Endothelial cell of umbilical vein (primary cell): ENCODE results near the gene YPEL5. TPM values are rescaled to one million over a fixed set of nuclear protein-coding genes. Genes with fewer than 3 reads are reported as not detected.

ENCODE experiments used
- BruUV-seq: library from RNA; stranded (reverse); fragments of 400-500 nt; replicated peaks from 2 replicates; lab custom pipeline; 2021; lab: Mats Ljungman, UMichigan
- CTCF ChIA-PET: fragments of 300-600, 350-600 bp; sonication (Branson Sonifier 250); formaldehyde crosslinking; loops from one replicate; lab custom pipeline; 2021; ENCODE audit warnings: antibody characterized with exemption, inconsistent platforms; lab: Charles Lee
- POLR2A ChIA-PET: fragments of 300-600, 350-600 bp; sonication (Branson Sonifier 250); formaldehyde crosslinking; loops from one replicate; lab custom pipeline; 2021; ENCODE audit warnings: antibody characterized with exemption, inconsistent platforms; lab: Charles Lee
- DNase-seq: peaks from one replicate; pipeline ENCODE4 v3.0.0-alpha.2; 2011; ENCODE audit warnings: low read depth, low spot score
- FAIRE-seq: peaks from 2 replicates; lab custom pipeline; 2011; peaks lifted over from hg19 to GRCh38; lab: Jason Lieb, UNC
- H2AFZ ChIP-seq: 2 replicates; pipeline ENCODE4 v1.6.0; 2012; ENCODE audit warnings: low read depth, low read length, control low read depth, inconsistent platforms
- H3K27ac ChIP-seq: 2 replicates; pipeline ENCODE4 v1.5.1; 2011; ENCODE audit warnings: low read depth, mild to moderate bottlenecking, control low read depth, low read length, moderate library complexity; ENCODE audit not compliant: insufficient read depth
- H3K27me3 ChIP-seq, 2 experiments: 2 replicates each; pipeline versions ENCODE4 v1.6.0 to v1.6.1; 2011; ENCODE audit warnings: low read length in 2 of 2, mixed read lengths in 1 of 2; ENCODE audit not compliant: control insufficient read depth in 2 of 2, insufficient read depth in 2 of 2
- H3K36me3 ChIP-seq, 2 experiments: 2 replicates in 1 of 2; 3 replicates in 1 of 2; pipeline ENCODE4 v1.5.1; 2011; ENCODE audit warnings: low read length in 2 of 2, mild to moderate bottlenecking in 1 of 2, moderate library complexity in 1 of 2; ENCODE audit not compliant: control insufficient read depth in 2 of 2, insufficient read depth in 2 of 2; ENCODE audit errors: extremely low read depth in 1 of 2
- H3K4me1 ChIP-seq: 3 replicates; pipeline ENCODE4 v1.5.1; 2011; ENCODE audit warnings: mild to moderate bottlenecking, low read length; ENCODE audit not compliant: control insufficient read depth, insufficient read depth; ENCODE audit errors: extremely low read depth
- H3K4me2 ChIP-seq: 2 replicates; pipeline ENCODE4 v1.6.1; 2011; ENCODE audit warnings: low read length, control low read depth, mixed read lengths; ENCODE audit not compliant: insufficient read depth
- H3K4me3 ChIP-seq, 3 experiments: fragments of 200-600 bp in 1 of 3; sonication (generic), shearing (Covaris generic) in 1 of 3; replicated peaks in 1 of 3; 2 replicates each; pipeline ENCODE4 v1.5.1; 2011 to 2016; ENCODE audit warnings: control low read depth in 3 of 3, low read length in 3 of 3, mild to moderate bottlenecking in 2 of 3, inconsistent platforms in 1 of 3, low read depth in 1 of 3, moderate library complexity in 1 of 3; ENCODE audit not compliant: insufficient read depth in 1 of 3
- H3K79me2 ChIP-seq: 2 replicates; pipeline ENCODE4 v1.6.0; 2012; ENCODE audit warnings: low read length, inconsistent platforms; ENCODE audit not compliant: control insufficient read depth, insufficient read depth
- H3K9ac ChIP-seq: replicated peaks from 2 replicates; pipeline ENCODE3; 2011; ENCODE audit warnings: low read length, control low read depth; ENCODE audit not compliant: insufficient read depth; ENCODE audit errors: extremely low read depth
- H3K9me1 ChIP-seq: replicated peaks from 3 replicates; pipeline ENCODE4 v1.6.0; 2011; ENCODE audit warnings: mild to moderate bottlenecking, low read length; ENCODE audit not compliant: control insufficient read depth, insufficient read depth; ENCODE audit errors: extremely low read depth
- H3K9me3 ChIP-seq: replicated peaks from 2 replicates; pipeline ENCODE4 v1.5.1; 2012; ENCODE audit warnings: low read length, inconsistent platforms; ENCODE audit not compliant: control insufficient read depth, insufficient read depth
- H4K20me1 ChIP-seq: replicated peaks from 2 replicates; pipeline ENCODE3; 2011; ENCODE audit warnings: mild to moderate bottlenecking, low read length; ENCODE audit not compliant: control insufficient read depth, insufficient read depth; ENCODE audit errors: extremely low read depth
- EZH2 ChIP-seq: IDR thresholded peaks from 2 replicates; pipeline ENCODE4 v1.6.1; 2012; ENCODE audit warnings: borderline replicate concordance, low read depth, mild to moderate bottlenecking, moderate library complexity, low read length, inconsistent platforms; ENCODE audit not compliant: severe bottlenecking
- FOS ChIP-seq: IDR thresholded peaks from 2 replicates; pipeline ENCODE4 v1.6.1; 2011; ENCODE audit warnings: mild to moderate bottlenecking, low read length, moderate library complexity, borderline replicate concordance; ENCODE audit not compliant: insufficient read depth
- GATA2 ChIP-seq: IDR thresholded peaks from 2 replicates; pipeline ENCODE4 v1.7.0; 2011; ENCODE audit warnings: low read depth, mild to moderate bottlenecking, moderate library complexity, mixed read lengths, low read length; ENCODE audit not compliant: insufficient read length, insufficient read depth
- JUN ChIP-seq: IDR thresholded peaks from 2 replicates; pipeline ENCODE4 v1.6.1; 2011; ENCODE audit warnings: borderline replicate concordance, low read depth; ENCODE audit not compliant: insufficient read length, insufficient read depth
- MYC ChIP-seq: IDR thresholded peaks from one replicate; pipeline ENCODE4 v1.6.1; 2011; ENCODE audit warnings: mild to moderate bottlenecking, low read depth, low read length
- POLR2A ChIP-seq: IDR thresholded peaks from 2 replicates; pipeline ENCODE4 v1.6.1; 2012; ENCODE audit warnings: low read depth, mild to moderate bottlenecking, control low read depth, low read length
- POLR2AphosphoS5 ChIP-seq: IDR thresholded peaks from 2 replicates; pipeline ENCODE4 v1.6.1; 2012; ENCODE audit warnings: low read depth, mild to moderate bottlenecking, control low read depth, low read length, moderate library complexity; ENCODE audit not compliant: insufficient read depth
- dilution Hi-C: fragments of 300-500 bp; cut with MboI; formaldehyde crosslinking; loops from one replicate; pipeline ENCODE4 v1.15.0; 2019; ENCODE audit warnings: low sequenced_read_pairs; ENCODE audit not compliant: extremely low pct_ligation_motif_present
- intact Hi-C: fragments of 100-400 bp; cut with micrococcal nuclease; formaldehyde crosslinking; loops from one replicate; pipeline ENCODE4 v1.10.0; 2022
- polyA plus RNA-seq, 4 experiments: library from polyadenylated mRNA; depleted of rRNA in 3 of 4; stranded (reverse) in 3 of 4; unstranded in 1 of 4; fragments of >200 nt; gene quantifications; 2 replicates each; pipeline versions ENCODE4 v1.2.1 to v1.2.3, GENCODE V29; 2011 to 2012; ENCODE audit warnings: missing spikeins in 1 of 4
- total RNA-seq: library from RNA; stranded (reverse); gene quantifications from 2 replicates; pipeline ENCODE4 v1.2.3, GENCODE V29; 2021
- TF ChIP-seq, protein P1 (sequence below), 2 donors: IDR thresholded peaks; 1 replicate in 1 of 2; 2 replicates in 1 of 2; pipeline ENCODE4 v1.5.1; 2011; ENCODE audit warnings: low read length in 2 of 2, mild to moderate bottlenecking in 2 of 2, moderate library complexity in 2 of 2, control low read depth in 1 of 2, inconsistent platforms in 1 of 2, low read depth in 1 of 2; ENCODE audit not compliant: insufficient read depth in 1 of 2; ENCODE audit errors: extremely low read depth in 1 of 2
- TF ChIP-seq, protein P2 (sequence below): IDR thresholded peaks from 2 replicates; pipeline ENCODE4 v1.6.1; 2011; ENCODE audit not compliant: insufficient read depth, insufficient read length

YPEL5 gene
- total and polyA plus RNA-seq, 2 donors (not counting 3 experiments of a cell fraction or from before 2014, with no cell fraction given) = 49.5 to 62.0 TPM

GRCh38 chr2:30108851-30109250 lies 38.0 kb upstream of the YPEL5 start:
- Histone ChIP-seq H3K27ac (no peak overlapping the region), H3K36me3 (no peaks in the 10 kb centered on the region), H4K20me1 (no peaks in the 10 kb centered on the region), H3K9me3 (no peaks in the 10 kb centered on the region), H3K4me3 (no peak overlapping the region), H2AFZ (no peak overlapping the region), H3K9ac (no peak overlapping the region), H3K4me1 (peaks cover 2% of the 10 kb centered on the region), H3K9me1 (no peaks in the 10 kb centered on the region), H3K4me2 (no peak overlapping the region), H3K27me3 (no peaks in the 10 kb centered on the region), H3K79me2 (no peaks in the 10 kb centered on the region)
- dilution Hi-C loops = no loop called here
- TF ChIP-seq POLR2AphosphoS5 (no peak), GATA2 (no peak), MYC (no peak), FOS (no peak), EZH2 (no peak), JUN (no peak), POLR2A (no peak)
- TF ChIP-seq, protein P1, sequence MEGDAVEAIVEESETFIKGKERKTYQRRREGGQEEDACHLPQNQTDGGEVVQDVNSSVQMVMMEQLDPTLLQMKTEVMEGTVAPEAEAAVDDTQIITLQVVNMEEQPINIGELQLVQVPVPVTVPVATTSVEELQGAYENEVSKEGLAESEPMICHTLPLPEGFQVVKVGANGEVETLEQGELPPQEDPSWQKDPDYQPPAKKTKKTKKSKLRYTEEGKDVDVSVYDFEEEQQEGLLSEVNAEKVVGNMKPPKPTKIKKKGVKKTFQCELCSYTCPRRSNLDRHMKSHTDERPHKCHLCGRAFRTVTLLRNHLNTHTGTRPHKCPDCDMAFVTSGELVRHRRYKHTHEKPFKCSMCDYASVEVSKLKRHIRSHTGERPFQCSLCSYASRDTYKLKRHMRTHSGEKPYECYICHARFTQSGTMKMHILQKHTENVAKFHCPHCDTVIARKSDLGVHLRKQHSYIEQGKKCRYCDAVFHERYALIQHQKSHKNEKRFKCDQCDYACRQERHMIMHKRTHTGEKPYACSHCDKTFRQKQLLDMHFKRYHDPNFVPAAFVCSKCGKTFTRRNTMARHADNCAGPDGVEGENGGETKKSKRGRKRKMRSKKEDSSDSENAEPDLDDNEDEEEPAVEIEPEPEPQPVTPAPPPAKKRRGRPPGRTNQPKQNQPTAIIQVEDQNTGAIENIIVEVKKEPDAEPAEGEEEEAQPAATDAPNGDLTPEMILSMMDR (IDR thresholded peaks at IDR 0.05; ENCODE audit: extremely low read depth in 1 of 2, insufficient read depth in 1 of 2, low read depth in 1 of 2, low read length in 2 of 2) = no peak
- TF ChIP-seq, protein P2, sequence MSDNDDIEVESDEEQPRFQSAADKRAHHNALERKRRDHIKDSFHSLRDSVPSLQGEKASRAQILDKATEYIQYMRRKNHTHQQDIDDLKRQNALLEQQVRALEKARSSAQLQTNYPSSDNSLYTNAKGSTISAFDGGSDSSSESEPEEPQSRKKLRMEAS = no peak
- CTCF ChIA-PET = interaction anchor here (0.7 kb wide), 1 partner anchor 439 kb away, joined by 3 read pairs; no protein-coding TSS in a partner anchor
- no peak for FAIRE-seq
- no peak for DNase-seq
- POLR2A ChIA-PET = no interaction called here
- BruUV-seq = no TSS peak
- intact Hi-C loops = no loop called here
